Mesenchymal stem cell (in vitro differentiated cells and primary cell): ENCODE data around the gene DNAJC5.
"Not testable (repeated sequence)": the region's sequence is repeated elsewhere in the genome, so short reads cannot be mapped to it uniquely, and the experiment has no call there.

Experiments
- DNase-seq: peaks from one replicate; pipeline ENCODE4 v3.0.0-alpha.2; 2013
- H2AFZ ChIP-seq: one replicate; pipeline ENCODE4 v1.6.1; 2013; ENCODE audit warnings: low read depth, mild to moderate bottlenecking, control low read depth, inconsistent platforms, low read length, moderate library complexity
- H2AK5ac ChIP-seq: 2 replicates; pipeline ENCODE4 v1.6.1; 2013; ENCODE audit warnings: low read length, moderate library complexity, mild to moderate bottlenecking, inconsistent platforms; ENCODE audit not compliant: severe bottlenecking
- H2BK120ac ChIP-seq: one replicate; pipeline ENCODE4 v1.6.1; 2013; ENCODE audit warnings: low read depth, mild to moderate bottlenecking, inconsistent platforms, low read length, moderate library complexity
- H2BK12ac ChIP-seq, 2 experiments: one replicate each; pipeline ENCODE4 v1.6.1; 2013; ENCODE audit warnings: inconsistent platforms in 2 of 2, low read length in 2 of 2, mild to moderate bottlenecking in 2 of 2, moderate library complexity in 2 of 2, control low read depth in 1 of 2
- H2BK15ac ChIP-seq: one replicate; pipeline ENCODE4 v1.6.1; 2013; ENCODE audit warnings: mild to moderate bottlenecking, low read depth, inconsistent platforms; ENCODE audit not compliant: poor library complexity, severe bottlenecking
- H2BK5ac ChIP-seq: 2 replicates; pipeline ENCODE4 v1.6.1; 2013; ENCODE audit warnings: low read depth, mild to moderate bottlenecking, low read length, control low read depth, inconsistent platforms; ENCODE audit not compliant: poor library complexity, severe bottlenecking
- H3K14ac ChIP-seq, 2 experiments: one replicate each; pipeline ENCODE4 v1.6.1; 2013; ENCODE audit warnings: inconsistent platforms in 2 of 2, low read length in 2 of 2, control low read depth in 1 of 2, mild to moderate bottlenecking in 1 of 2, moderate library complexity in 1 of 2
- H3K18ac ChIP-seq, 2 experiments: one replicate each; pipeline ENCODE4 v1.6.1; 2013; ENCODE audit warnings: inconsistent platforms in 2 of 2, low read length in 2 of 2, control low read depth in 1 of 2, low read depth in 1 of 2, mild to moderate bottlenecking in 1 of 2
- H3K23ac ChIP-seq, 2 experiments: one replicate each; pipeline ENCODE4 v1.6.1; 2013; ENCODE audit warnings: inconsistent platforms in 2 of 2, low read length in 2 of 2, mild to moderate bottlenecking in 2 of 2, moderate library complexity in 2 of 2, control low read depth in 1 of 2
- H3K27ac ChIP-seq: 2 replicates; pipeline ENCODE4 v1.5.1; 2013; ENCODE audit warnings: mild to moderate bottlenecking, moderate library complexity, low read length, control low read depth, inconsistent platforms; ENCODE audit not compliant: poor library complexity, severe bottlenecking
- H3K27me3 ChIP-seq, 2 experiments: 2 replicates each; pipeline versions ENCODE4 v1.6.1 to v1.7.0; 2013; ENCODE audit warnings: low read length in 2 of 2, mild to moderate bottlenecking in 2 of 2, moderate library complexity in 2 of 2, control low read depth in 1 of 2, inconsistent platforms in 1 of 2; ENCODE audit not compliant: control insufficient read depth in 1 of 2, insufficient read depth in 1 of 2
- H3K36me3 ChIP-seq, 2 experiments: 2 replicates each; pipeline versions ENCODE4 v1.6.1 to v1.7.0; 2013; ENCODE audit warnings: low read length in 2 of 2, control low read depth in 1 of 2, inconsistent platforms in 1 of 2, low read depth in 1 of 2, mild to moderate bottlenecking in 1 of 2; ENCODE audit not compliant: insufficient read depth in 2 of 2, control insufficient read depth in 1 of 2
- H3K4ac ChIP-seq, 2 experiments: one replicate each; pipeline ENCODE4 v1.6.1; 2013; ENCODE audit warnings: inconsistent platforms in 2 of 2, low read length in 2 of 2, mild to moderate bottlenecking in 2 of 2, moderate library complexity in 2 of 2, control low read depth in 1 of 2, low read depth in 1 of 2
- H3K4me1 ChIP-seq: 2 replicates; pipeline ENCODE4 v1.6.1; 2013; ENCODE audit warnings: low read depth, low read length, control low read depth; ENCODE audit not compliant: control insufficient read depth, insufficient read depth
- H3K4me2 ChIP-seq: 2 replicates; pipeline ENCODE4 v1.6.1; 2013; ENCODE audit warnings: low read length, mild to moderate bottlenecking, inconsistent platforms; ENCODE audit not compliant: poor library complexity, severe bottlenecking
- H3K4me3 ChIP-seq, 2 experiments: 2 replicates each; pipeline versions ENCODE4 v1.5.1 to v1.7.0; 2013; ENCODE audit warnings: low read length in 2 of 2, mild to moderate bottlenecking in 2 of 2, control low read depth in 1 of 2, low read depth in 1 of 2; ENCODE audit not compliant: insufficient read depth in 1 of 2
- H3K79me1 ChIP-seq: replicated peaks from 2 replicates; pipeline ENCODE4 v1.6.1; 2013; ENCODE audit warnings: mild to moderate bottlenecking, control low read depth, low read length, inconsistent platforms; ENCODE audit not compliant: poor library complexity, severe bottlenecking
- H3K9ac ChIP-seq: 2 replicates; pipeline ENCODE4 v1.7.0; 2013; ENCODE audit warnings: mild to moderate bottlenecking, low read length, moderate library complexity
- H3K9me3 ChIP-seq: 2 replicates; pipeline ENCODE4 v1.7.0; 2013; ENCODE audit warnings: mild to moderate bottlenecking, low read length; ENCODE audit not compliant: control insufficient read depth
- H4K8ac ChIP-seq: one replicate; pipeline ENCODE4 v1.6.1; 2013; ENCODE audit warnings: inconsistent platforms, mild to moderate bottlenecking, low read length, moderate library complexity
- H4K91ac ChIP-seq: one replicate; pipeline ENCODE4 v1.6.1; 2013; ENCODE audit warnings: mild to moderate bottlenecking, low read length, inconsistent platforms
- WGBS: methylation state at CpG from one replicate; pipeline ENCODE4 v1.1.7; 2013; ENCODE audit warnings: mixed read lengths; 5-methylcytosine and 5-hydroxymethylcytosine counted together

The DNAJC5 gene

GRCh38 chr20:63863798-63864544, 31.0 kb upstream of the DNAJC5 start:
- Histone ChIP-seq H3K4me1 (peaks cover 33% of the 10 kb centered on the region), H3K9ac (peak overlapping the region; percentile 100), H3K9me3 (no peaks in the 10 kb centered on the region), H3K4me2 (peak overlapping the region; percentile 90), H3K27ac (peak overlapping the region; percentile 80), H3K14ac (no peak overlapping the region), H4K91ac (peak overlapping the region; percentile 97), H3K27me3 (no peaks in the 10 kb centered on the region), H2BK15ac (peak overlapping the region; percentile 98), H3K4me3 (peak overlapping the region; percentile 62 to 90), H2BK5ac (no peak overlapping the region), H2AFZ (no peak overlapping the region), H2BK120ac (peak overlapping the region; percentile 92), H3K79me1 (peaks cover 31% of the 10 kb centered on the region), H3K23ac (no peak overlapping the region), H2AK5ac (peak overlapping the region; percentile 91), H2BK12ac (peak overlapping the region; percentile 50 to 95), H4K8ac (peak overlapping the region; percentile 99), H3K36me3 (peaks cover 31 to 39% of the 10 kb centered on the region in 2 experiments), H3K18ac (peak overlapping the region; percentile 91 to 96), H3K4ac (peak overlapping the region; percentile 67 to 95)
- peak; percentile 88 for DNase-seq
- 13% methylated on average over 38 of the region's 38 CpGs for WGBS

GRCh38 chr20:63864545-63864977, 30.4 kb upstream of the DNAJC5 start:
- H3K4me3 ChIP-seq, result peak overlapping the region; percentile 62 to 90
- no peaks in the 10 kb centered on the region for H3K9me3 ChIP-seq
- H2BK120ac ChIP-seq, result no peak overlapping the region
- H3K14ac ChIP-seq, result no peak overlapping the region
- H3K9ac ChIP-seq, result peak overlapping the region; percentile 100
- WGBS, result 2% methylated on average over 24 of the region's 25 CpGs
- DNase-seq, result no peak
- no peak overlapping the region for H2AK5ac ChIP-seq
- H3K4me1 ChIP-seq, result peaks cover 29% of the 10 kb centered on the region
- peaks cover 37 to 45% of the 10 kb centered on the region in 2 experiments for H3K36me3 ChIP-seq
- peak overlapping the region; percentile 68 for H4K91ac ChIP-seq
- no peaks in the 10 kb centered on the region for H3K27me3 ChIP-seq
- H2AFZ ChIP-seq, result no peak overlapping the region
- peak overlapping the region; percentile 64 for H3K27ac ChIP-seq
- no peak overlapping the region for H3K23ac ChIP-seq
- peak overlapping the region in 1 of 2 experiments; percentile 42 for H2BK12ac ChIP-seq
- H3K18ac ChIP-seq, result peak overlapping the region in 1 of 2 experiments; percentile 13
- peak overlapping the region; percentile 39 for H2BK15ac ChIP-seq
- H3K79me1 ChIP-seq, result peaks cover 35% of the 10 kb centered on the region
- peak overlapping the region; percentile 90 for H3K4me2 ChIP-seq
- H3K4ac ChIP-seq, result peak overlapping the region in 1 of 2 experiments; percentile 6
- H4K8ac ChIP-seq, result peak overlapping the region; percentile 24
- no peak overlapping the region for H2BK5ac ChIP-seq

- Histone ChIP-seq H4K91ac (peak within 1 kb of the TSS; percentile 97), H2BK15ac (peak within 1 kb of the TSS; percentile 89), H3K9me3 (no peaks in the 10 kb centered on the region), H3K27ac (peak within 1 kb of the TSS; percentile 90), H3K4me3 (peak within 1 kb of the TSS; percentile 90 to 94), H3K4ac (peak within 1 kb of the TSS; percentile 72 to 98), H3K36me3 (peaks cover 42 to 50% of the 10 kb centered on the region in 2 experiments), H2BK120ac (peak within 1 kb of the TSS; percentile 94), H3K4me1 (peaks cover 28% of the 10 kb centered on the region), H3K79me1 (peaks cover 39% of the 10 kb centered on the region), H2AK5ac (peak within 1 kb of the TSS; percentile 46), H3K4me2 (peak within 1 kb of the TSS; percentile 90), H3K18ac (peak within 1 kb of the TSS; percentile 81 to 96), H2BK5ac (peak within 1 kb of the TSS; percentile 35), H3K14ac (peak within 1 kb of the TSS; percentile 30 to 97), H2AFZ (peak within 1 kb of the TSS; percentile 33), H2BK12ac (peak within 1 kb of the TSS in 1 of 2 experiments; percentile 50), H3K23ac (peak within 1 kb of the TSS in 1 of 2 experiments; percentile 85), H3K27me3 (no peaks in the 10 kb centered on the region), H4K8ac (peak within 1 kb of the TSS; percentile 99), H3K9ac (peak within 1 kb of the TSS; percentile 100)
- peak; percentile 98 for DNase-seq
- WGBS, result under 1% methylated on average over 68 of the region's 68 CpGs
Observed at GRCh38 chr20:63864978-63865640, 29.8 kb upstream of the DNAJC5 start, which contains the start of gene TPD52L2. TSS of gene TPD52L2 (plus strand) at chr20:63865270. CDS start at chr20:63865366, 96 bp downstream.

GRCh38 chr20:63867042-63867441, 27.9 kb upstream of the DNAJC5 start:
- not testable (repeated sequence) for H3K14ac ChIP-seq, H3K4me3 ChIP-seq, H3K27ac ChIP-seq

More at GRCh38 chr20:63867042-63867441, 27.9 kb upstream of the DNAJC5 start:
- Histone ChIP-seq H3K79me1 (peaks cover 26% of the 10 kb centered on the region), H3K4me1 (peaks cover 27% of the 10 kb centered on the region), H3K36me3 (peaks cover 50 to 51% of the 10 kb centered on the region in 2 experiments)
- not testable (repeated sequence) for H3K27me3 ChIP-seq, H2BK12ac ChIP-seq, H3K4ac ChIP-seq, DNase-seq, H2BK120ac ChIP-seq, H4K91ac ChIP-seq, H2BK5ac ChIP-seq, H2AK5ac ChIP-seq, H3K9ac ChIP-seq, H4K8ac ChIP-seq, H3K9me3 ChIP-seq, H3K4me2 ChIP-seq, H3K23ac ChIP-seq, H3K18ac ChIP-seq, H2BK15ac ChIP-seq, H2AFZ ChIP-seq
- WGBS, result 95% methylated on average over 13 of the region's 13 CpGs
